Psoas muscle (tissue), 8 donors: ENCODE data around the gene KLHDC1. TPM values are rescaled to one million over a fixed set of nuclear protein-coding genes. Genes with fewer than 3 reads are reported as not detected.

Experiments
- ATAC-seq, 4 donors: fragments of 200-7000 bp; cut with Tn5 transposase; one replicate each; pipeline ENCODE4 v1.9.1; 2020; ENCODE audit warnings: moderate library complexity in 3 of 4, mild to moderate bottlenecking in 2 of 4
- DNase-seq, 2 donors: peaks; one replicate each; pipeline ENCODE4 v3.0.0-alpha.2; 2020
- H3K27ac ChIP-seq: fragments of 200-600 bp; one replicate; pipeline ENCODE4 v1.8.0; 2022
- H3K27me3 ChIP-seq, 3 donors: fragments of 200-600 bp in 1 of 3; one replicate each; pipeline versions ENCODE4 v1.6.1 to v1.8.0; 2013 to 2022; ENCODE audit warnings: low read length in 2 of 3, mild to moderate bottlenecking in 2 of 3, moderate library complexity in 1 of 3; ENCODE audit not compliant: insufficient read depth in 3 of 3
- H3K36me3 ChIP-seq, 2 donors: fragments of 200-600 bp in 1 of 2; one replicate each; pipeline versions ENCODE4 v1.6.1 to v1.8.0; 2013 to 2022; ENCODE audit warnings: low read depth in 1 of 2, mild to moderate bottlenecking in 1 of 2, moderate library complexity in 1 of 2; ENCODE audit not compliant: insufficient read depth in 1 of 2
- H3K4me1 ChIP-seq: fragments of 200-600 bp; one replicate; pipeline ENCODE4 v1.8.0; 2022
- H3K4me3 ChIP-seq: fragments of 200-600 bp; one replicate; pipeline ENCODE4 v1.8.0; 2022; ENCODE audit warnings: mild to moderate bottlenecking
- H3K9me3 ChIP-seq: fragments of 200-600 bp; one replicate; pipeline ENCODE4 v1.8.0; 2022
- WGBS, 3 donors: extraction: QIAGEN DNeasy Blood & Tissue Kit; methylation state at CpG; one replicate each; pipeline versions ENCODE4 v1.1.6 to v1.1.7; 2013; 5-methylcytosine and 5-hydroxymethylcytosine counted together
- intact Hi-C, 2 donors: fragments of 100-400 bp; cut with DNase I; formaldehyde crosslinking; loops; one replicate each; pipeline versions ENCODE4 v1.11.0 to v1.14.2; 2022
- polyA plus RNA-seq, 3 donors: library from polyadenylated mRNA; stranded (reverse); fragments of 200-250 nt; gene quantifications; one replicate each; pipeline ENCODE4 v1.2.3, GENCODE V29; 2013
- total RNA-seq, 4 donors: library from RNA; stranded (reverse); fragmentation: NEBNext Ultra II Directional in 2 of 4; extraction: Animal tissue kit (Norgen Biotek cat#: 25700) in 2 of 4; gene quantifications; one replicate each; pipeline versions ENCODE4 v1.2.1 to v1.2.4, GENCODE V29; 2021 to 2023
- TF ChIP-seq, protein P1 (sequence below): fragments of 200-600 bp; IDR thresholded peaks from one replicate; pipeline ENCODE4 v1.8.0; 2022; ENCODE audit warnings: antibody characterized with exemption
- donor health status: healthy with polysubstance abuse.
- donor health status: DM: no; HTN: no; CAD: no; lungs with moderate emphysema.
- donor health status: Bipolar disorder and iron deficiency.
- donor health status: healthy.
- donor health status: DM: yes; HTN: yes; CAD: no.
- donor health status: DM: no; HTN: no; CAD: no.
- donor health status: DM: no; HTN: no; CAD: no.
- donor health status: DM: yes; HTN: yes; CAD: no.

KLHDC1 gene
- total and polyA plus RNA-seq, 7 donors = 1.0 to 7.6 (median 5.3) TPM

DNA sequence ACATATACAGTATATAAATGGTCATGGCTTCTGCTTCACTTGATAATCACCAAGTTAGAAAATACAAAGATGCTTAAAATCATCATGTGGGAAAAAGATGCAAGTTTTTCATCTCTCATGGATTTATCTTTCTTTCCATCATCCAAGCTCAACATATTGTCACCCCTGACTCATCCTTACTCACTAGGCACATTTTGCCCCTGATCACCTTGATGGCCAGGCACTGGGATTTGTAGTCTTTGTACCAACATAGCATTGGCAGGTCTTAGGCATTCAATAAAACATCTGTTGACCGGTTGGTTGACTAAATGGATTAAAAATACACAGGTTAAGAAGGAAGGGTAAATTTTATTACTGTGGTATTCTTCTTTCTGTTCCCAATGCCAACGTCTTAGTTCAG, 103.1 kb downstream of the KLHDC1 start:
- Histone ChIP-seq H3K9me3 (no peaks in the 10 kb centered on the region), H3K36me3 (peaks cover 7 to 86% of the 10 kb centered on the region in 2 donors), H3K27me3 (no peaks in the 10 kb centered on the region), H3K4me3 (no peak overlapping the region), H3K27ac (no peak overlapping the region), H3K4me1 (no peaks in the 10 kb centered on the region)
- intact Hi-C loops = loop anchor here (5.0 kb wide), 2 partner anchors 36 to 41 kb away; no protein-coding TSS in a partner anchor
- no peak for ATAC-seq
- no peak for DNase-seq
- TF ChIP-seq, protein P1, sequence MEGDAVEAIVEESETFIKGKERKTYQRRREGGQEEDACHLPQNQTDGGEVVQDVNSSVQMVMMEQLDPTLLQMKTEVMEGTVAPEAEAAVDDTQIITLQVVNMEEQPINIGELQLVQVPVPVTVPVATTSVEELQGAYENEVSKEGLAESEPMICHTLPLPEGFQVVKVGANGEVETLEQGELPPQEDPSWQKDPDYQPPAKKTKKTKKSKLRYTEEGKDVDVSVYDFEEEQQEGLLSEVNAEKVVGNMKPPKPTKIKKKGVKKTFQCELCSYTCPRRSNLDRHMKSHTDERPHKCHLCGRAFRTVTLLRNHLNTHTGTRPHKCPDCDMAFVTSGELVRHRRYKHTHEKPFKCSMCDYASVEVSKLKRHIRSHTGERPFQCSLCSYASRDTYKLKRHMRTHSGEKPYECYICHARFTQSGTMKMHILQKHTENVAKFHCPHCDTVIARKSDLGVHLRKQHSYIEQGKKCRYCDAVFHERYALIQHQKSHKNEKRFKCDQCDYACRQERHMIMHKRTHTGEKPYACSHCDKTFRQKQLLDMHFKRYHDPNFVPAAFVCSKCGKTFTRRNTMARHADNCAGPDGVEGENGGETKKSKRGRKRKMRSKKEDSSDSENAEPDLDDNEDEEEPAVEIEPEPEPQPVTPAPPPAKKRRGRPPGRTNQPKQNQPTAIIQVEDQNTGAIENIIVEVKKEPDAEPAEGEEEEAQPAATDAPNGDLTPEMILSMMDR = no peak
- 79 to 85% (median 84%) methylated on average over 2 of the region's 2 CpGs for WGBS, 3 donors

Other genes with a start within 250 kb of the KLHDC1 start
- 1,000 to 10,000 TPM in 3 of 4 donors, 100 to 1,000 TPM in 1; 835 to 1,213 (median 1,105) TPM for gene RPS29, start 106.7 kb upstream of the KLHDC1 start, total RNA-seq
- gene RPS29, start 106.7 kb upstream of the KLHDC1 start, polyA plus RNA-seq = 1,000 to 10,000 TPM; 2,670 to 3,711 (median 3,167) TPM
- 1 to 10 TPM; 2.4 to 6.4 (median 4.7) TPM for gene LRR1, start 94.2 kb upstream of the KLHDC1 start, total RNA-seq
- 1 to 10 TPM; 4.5 to 7.2 (median 5.6) TPM for gene LRR1, start 94.2 kb upstream of the KLHDC1 start, polyA plus RNA-seq
- gene RPL36AL, start 72.5 kb upstream of the KLHDC1 start, total RNA-seq = 100 to 1,000 TPM in 3 of 4 donors, 10 to 100 TPM in 1; 84.6 to 178 (median 152) TPM
- gene RPL36AL, start 72.5 kb upstream of the KLHDC1 start, polyA plus RNA-seq = 100 to 1,000 TPM; 366 to 522 (median 445) TPM
- gene MGAT2, start 72.3 kb upstream of the KLHDC1 start, total RNA-seq = 10 to 100 TPM in 1 of 4 donors, 1 to 10 TPM in 3; 8.0 to 12.4 (median 9.3) TPM
- gene MGAT2, start 72.3 kb upstream of the KLHDC1 start, polyA plus RNA-seq = 10 to 100 TPM in 2 of 3 donors, 1 to 10 TPM in 1; 5.5 to 11.4 (median 10.6) TPM
- gene DNAAF2, start 57.9 kb upstream of the KLHDC1 start, total RNA-seq = 1 to 10 TPM; 4.0 to 6.0 (median 4.2) TPM
- gene DNAAF2, start 57.9 kb upstream of the KLHDC1 start, polyA plus RNA-seq = 10 to 100 TPM in 1 of 3 donors, 1 to 10 TPM in 2; 6.7 to 10.6 (median 9.5) TPM
- 1 to 10 TPM in 1 of 4 donors, under 1 TPM in 2, not detected in 1; 0.46 to 1.0 (median 0.96) TPM for gene POLE2, start 4.9 kb upstream of the KLHDC1 start, total RNA-seq
- gene POLE2, start 4.9 kb upstream of the KLHDC1 start, polyA plus RNA-seq = 1 to 10 TPM in 1 of 3 donors, under 1 TPM in 2; 0.46 to 2.3 (median 0.48) TPM
- gene KLHDC2, start 75.0 kb downstream of the KLHDC1 start, total RNA-seq = 10 to 100 TPM; 52.3 to 90.2 (median 69.5) TPM
- 10 to 100 TPM; 26.6 to 74.4 (median 53.2) TPM for gene KLHDC2, start 75.0 kb downstream of the KLHDC1 start, polyA plus RNA-seq
- 10 to 100 TPM; 52.8 to 68.3 (median 57.0) TPM for gene NEMF, start 159.7 kb downstream of the KLHDC1 start, total RNA-seq
- 10 to 100 TPM; 20.5 to 51.7 (median 20.9) TPM for gene NEMF, start 159.7 kb downstream of the KLHDC1 start, polyA plus RNA-seq
- gene ARF6, start 200.0 kb downstream of the KLHDC1 start, total RNA-seq = 10 to 100 TPM; 19.0 to 37.4 (median 30.6) TPM
- gene ARF6, start 200.0 kb downstream of the KLHDC1 start, polyA plus RNA-seq = 10 to 100 TPM; 19.8 to 43.1 (median 26.9) TPM